ENCODE data around the gene METTL8. TPM values are rescaled to one million over a fixed set of nuclear protein-coding genes. Genes with fewer than 3 reads are reported as not detected.

Gene METTL8
- total RNA-seq, 1 donor = 23.9 TPM

- no peak overlapping the region for H3K27ac ChIP-seq (ENCODE audit: low read depth, low read length)
- H2AFZ ChIP-seq (ENCODE audit: low read length) = peak overlapping the region; percentile 54
- H3K36me3 ChIP-seq (ENCODE audit: insufficient read depth, low read length) = no peaks in the 10 kb centered on the region
- H4K20me1 ChIP-seq (ENCODE audit: insufficient read depth, low read length) = no peaks in the 10 kb centered on the region
- no peaks in the 10 kb centered on the region for H3K79me2 ChIP-seq (ENCODE audit: insufficient read depth, low read length)
- peak; percentile 92 for DNase-seq (ENCODE audit: insufficient read length, low spot score, missing footprints)
- peak overlapping the region; percentile 23 for H3K4me3 ChIP-seq (ENCODE audit: insufficient read depth, low read length)
- H3K4me1 ChIP-seq (ENCODE audit: insufficient read depth, low read length) = peaks cover 9% of the 10 kb centered on the region
- no peaks in the 10 kb centered on the region for H3K27me3 ChIP-seq (ENCODE audit: insufficient read depth, low read length)
- H3K4me2 ChIP-seq (ENCODE audit: insufficient read depth, low read length) = peak overlapping the region; percentile 61
- no peaks in the 10 kb centered on the region for H3K9me3 ChIP-seq (ENCODE audit: low read depth, low read length)
- TF ChIP-seq CTCF (IDR thresholded peaks at IDR 0.05; ENCODE audit: extremely low read depth, low read depth, low read length) = no peak
Observed at GRCh38 chr2:171297956-171298355, 135.8 kb downstream of the METTL8 start.

GRCh38 chr2:171294608-171295007 is 139.2 kb downstream of the METTL8 start:
- TF ChIP-seq CTCF (IDR thresholded peaks at IDR 0.05; ENCODE audit: extremely low read depth, low read depth, low read length) = no peak
- Histone ChIP-seq H3K27me3 (ENCODE audit: insufficient read depth, low read length) (no peaks in the 10 kb centered on the region), H3K4me1 (ENCODE audit: insufficient read depth, low read length) (peaks cover 9% of the 10 kb centered on the region), H4K20me1 (ENCODE audit: insufficient read depth, low read length) (no peaks in the 10 kb centered on the region), H3K4me3 (ENCODE audit: insufficient read depth, low read length) (no peak overlapping the region), H3K4me2 (ENCODE audit: insufficient read depth, low read length) (no peak overlapping the region), H3K9me3 (ENCODE audit: low read depth, low read length) (no peaks in the 10 kb centered on the region), H2AFZ (ENCODE audit: low read length) (no peak overlapping the region), H3K27ac (ENCODE audit: low read depth, low read length) (no peak overlapping the region), H3K36me3 (ENCODE audit: insufficient read depth, low read length) (no peaks in the 10 kb centered on the region), H3K79me2 (ENCODE audit: insufficient read depth, low read length) (no peaks in the 10 kb centered on the region)
- DNase-seq (ENCODE audit: insufficient read length, low spot score, missing footprints) = no peak

DNA sequence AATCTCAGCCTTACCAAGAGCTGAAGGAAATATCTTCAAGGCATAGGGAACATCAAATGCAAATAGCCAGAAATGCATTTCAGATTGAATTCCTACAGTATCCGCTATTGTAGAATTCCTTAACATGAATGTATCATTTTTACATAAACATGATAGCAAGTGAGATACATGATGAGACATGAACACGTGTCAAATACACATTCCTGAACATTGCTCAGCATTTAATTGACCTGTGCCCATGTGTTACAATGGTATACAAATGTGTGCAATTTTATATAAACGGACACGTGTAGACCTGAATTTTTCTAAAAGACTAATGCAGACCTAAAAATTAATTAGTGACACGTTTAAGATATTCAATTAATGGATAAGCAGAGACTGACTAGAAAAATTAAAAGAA is 140.1 kb downstream of the METTL8 start:
- H3K4me1 ChIP-seq (ENCODE audit: insufficient read depth, low read length) = peaks cover 9% of the 10 kb centered on the region
- no peaks in the 10 kb centered on the region for H3K27me3 ChIP-seq (ENCODE audit: insufficient read depth, low read length)
- no peak overlapping the region for H3K4me2 ChIP-seq (ENCODE audit: insufficient read depth, low read length)
- no peaks in the 10 kb centered on the region for H3K9me3 ChIP-seq (ENCODE audit: low read depth, low read length)
- no peaks in the 10 kb centered on the region for H3K79me2 ChIP-seq (ENCODE audit: insufficient read depth, low read length)
- no peak overlapping the region for H2AFZ ChIP-seq (ENCODE audit: low read length)
- no peak overlapping the region for H3K27ac ChIP-seq (ENCODE audit: low read depth, low read length)
- H3K4me3 ChIP-seq (ENCODE audit: insufficient read depth, low read length) = no peak overlapping the region
- no peaks in the 10 kb centered on the region for H4K20me1 ChIP-seq (ENCODE audit: insufficient read depth, low read length)
- H3K36me3 ChIP-seq (ENCODE audit: insufficient read depth, low read length) = no peaks in the 10 kb centered on the region
- DNase-seq (ENCODE audit: insufficient read length, low spot score, missing footprints) = no peak
- no peak for TF ChIP-seq CTCF (IDR thresholded peaks at IDR 0.05; ENCODE audit: extremely low read depth, low read depth, low read length)

DNA sequence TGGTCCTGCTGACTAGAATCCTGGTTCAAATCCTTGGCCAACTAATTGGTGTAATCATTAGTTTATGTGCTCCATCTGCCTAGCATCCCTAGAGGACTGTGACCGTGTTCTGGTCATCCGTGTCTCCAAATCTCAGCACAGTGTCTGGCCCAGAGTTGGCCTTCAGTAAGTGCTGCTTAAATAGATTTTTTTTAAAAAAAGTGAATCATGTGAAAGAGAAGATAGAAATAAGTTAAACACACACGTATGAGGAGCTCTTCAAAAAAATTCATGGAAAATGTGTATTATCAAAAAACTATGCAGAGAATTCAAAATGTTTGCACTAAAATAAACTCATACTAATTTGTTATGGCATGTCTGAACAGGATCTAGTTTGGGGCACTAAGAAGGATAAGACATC is 143.8 kb downstream of the METTL8 start:
- TF ChIP-seq CTCF (IDR thresholded peaks at IDR 0.05; ENCODE audit: extremely low read depth, low read depth, low read length) = no peak
- no peak overlapping the region for H3K4me2 ChIP-seq (ENCODE audit: insufficient read depth, low read length)
- no peaks in the 10 kb centered on the region for H3K4me1 ChIP-seq (ENCODE audit: insufficient read depth, low read length)
- no peaks in the 10 kb centered on the region for H3K36me3 ChIP-seq (ENCODE audit: insufficient read depth, low read length)
- no peak overlapping the region for H2AFZ ChIP-seq (ENCODE audit: low read length)
- H3K4me3 ChIP-seq (ENCODE audit: insufficient read depth, low read length) = no peak overlapping the region
- no peaks in the 10 kb centered on the region for H3K27me3 ChIP-seq (ENCODE audit: insufficient read depth, low read length)
- no peaks in the 10 kb centered on the region for H3K79me2 ChIP-seq (ENCODE audit: insufficient read depth, low read length)
- no peaks in the 10 kb centered on the region for H4K20me1 ChIP-seq (ENCODE audit: insufficient read depth, low read length)
- DNase-seq (ENCODE audit: insufficient read length, low spot score, missing footprints) = no peak
- H3K27ac ChIP-seq (ENCODE audit: low read depth, low read length) = no peak overlapping the region
- H3K9me3 ChIP-seq (ENCODE audit: low read depth, low read length) = no peaks in the 10 kb centered on the region
